Measurements from ENCODE around the gene NRM. TPM values are rescaled to one million over a fixed set of nuclear protein-coding genes. Genes with fewer than 3 reads are reported as not detected.
"Not testable (repeated sequence)": the region's sequence is repeated elsewhere in the genome, so short reads cannot be mapped to it uniquely, and the experiment has no call there.

Gene NRM
- total and polyA plus RNA-seq, 2 experiments from 2014 or later: 7.2 to 21.0 TPM

GRCh38 chr6:30672445-30673253 is 18.1 kb downstream of the NRM start, which contains the start of gene DHX16:
Gene DHX16, minus strand, starts transcription at chr6:30673006. Its CDS starts 165 bp downstream, at chr6:30672841.
- TF ChIP-seq, protein P1, sequence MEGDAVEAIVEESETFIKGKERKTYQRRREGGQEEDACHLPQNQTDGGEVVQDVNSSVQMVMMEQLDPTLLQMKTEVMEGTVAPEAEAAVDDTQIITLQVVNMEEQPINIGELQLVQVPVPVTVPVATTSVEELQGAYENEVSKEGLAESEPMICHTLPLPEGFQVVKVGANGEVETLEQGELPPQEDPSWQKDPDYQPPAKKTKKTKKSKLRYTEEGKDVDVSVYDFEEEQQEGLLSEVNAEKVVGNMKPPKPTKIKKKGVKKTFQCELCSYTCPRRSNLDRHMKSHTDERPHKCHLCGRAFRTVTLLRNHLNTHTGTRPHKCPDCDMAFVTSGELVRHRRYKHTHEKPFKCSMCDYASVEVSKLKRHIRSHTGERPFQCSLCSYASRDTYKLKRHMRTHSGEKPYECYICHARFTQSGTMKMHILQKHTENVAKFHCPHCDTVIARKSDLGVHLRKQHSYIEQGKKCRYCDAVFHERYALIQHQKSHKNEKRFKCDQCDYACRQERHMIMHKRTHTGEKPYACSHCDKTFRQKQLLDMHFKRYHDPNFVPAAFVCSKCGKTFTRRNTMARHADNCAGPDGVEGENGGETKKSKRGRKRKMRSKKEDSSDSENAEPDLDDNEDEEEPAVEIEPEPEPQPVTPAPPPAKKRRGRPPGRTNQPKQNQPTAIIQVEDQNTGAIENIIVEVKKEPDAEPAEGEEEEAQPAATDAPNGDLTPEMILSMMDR (IDR thresholded peaks at IDR 0.05; ENCODE audit: poor library complexity): peak; percentile 99
- TF ChIP-seq EZH2 (IDR thresholded peaks at IDR 0.05; ENCODE audit: borderline replicate concordance): no peak

GRCh38 chr6:30670760-30671527 is 19.8 kb downstream of the NRM start:
- TF ChIP-seq, protein P1 (IDR thresholded peaks at IDR 0.05; ENCODE audit: poor library complexity): peak; percentile 8
- TF ChIP-seq EZH2 (IDR thresholded peaks at IDR 0.05; ENCODE audit: borderline replicate concordance): no peak
- H2AFZ ChIP-seq: no peak overlapping the region
- 95% methylated on average over 27 of the region's 27 CpGs for WGBS (ENCODE audit: low lambda C conversion rate, missing lambda C conversion rate)
- DNase-seq (ENCODE audit: low spot score): no peak
- H3K4me3 ChIP-seq: no peak overlapping the region
- no peaks in the 10 kb centered on the region for H3K36me3 ChIP-seq (replicated peaks; ENCODE audit: insufficient read depth, low read depth)
- H3K9me2 ChIP-seq (replicated peaks; ENCODE audit: insufficient read depth): no peaks in the 10 kb centered on the region
- H3K4me1 ChIP-seq (ENCODE audit: insufficient read depth): peaks cover 8% of the 10 kb centered on the region
- no peaks in the 10 kb centered on the region for H3K9me3 ChIP-seq (ENCODE audit: low read depth)
- no peak overlapping the region for H3K27ac ChIP-seq
- H3K4me2 ChIP-seq: peak overlapping the region; percentile 90
- peaks cover 16% of the 10 kb centered on the region for H3K79me2 ChIP-seq
- no peaks in the 10 kb centered on the region for H4K20me1 ChIP-seq (ENCODE audit: insufficient read depth, poor library complexity, severe bottlenecking)
- no peaks in the 10 kb centered on the region for H3K27me3 ChIP-seq

More at GRCh38 chr6:30672445-30673253, 18.1 kb downstream of the NRM start, which contains the start of gene DHX16:
- no peaks in the 10 kb centered on the region for H3K9me2 ChIP-seq (replicated peaks; ENCODE audit: insufficient read depth)
- H3K4me1 ChIP-seq (ENCODE audit: insufficient read depth): peaks cover 8% of the 10 kb centered on the region
- H3K4me2 ChIP-seq: peak within 1 kb of the TSS; percentile 90
- H4K20me1 ChIP-seq (ENCODE audit: insufficient read depth, poor library complexity, severe bottlenecking): no peaks in the 10 kb centered on the region
- no peaks in the 10 kb centered on the region for H3K9me3 ChIP-seq (ENCODE audit: low read depth)
- WGBS (ENCODE audit: low lambda C conversion rate, missing lambda C conversion rate): under 1% methylated on average over 57 of the region's 57 CpGs
- H3K4me3 ChIP-seq: peak within 1 kb of the TSS; percentile 82
- H2AFZ ChIP-seq: peak within 1 kb of the TSS; percentile 65
- H3K27me3 ChIP-seq: no peaks in the 10 kb centered on the region
- peak; percentile 96 for DNase-seq (ENCODE audit: low spot score)
- H3K36me3 ChIP-seq (replicated peaks; ENCODE audit: insufficient read depth, low read depth): no peaks in the 10 kb centered on the region
- peaks cover 16% of the 10 kb centered on the region for H3K79me2 ChIP-seq
- peak within 1 kb of the TSS; percentile 75 for H3K27ac ChIP-seq

- not testable (repeated sequence) for H3K27me3 ChIP-seq; H3K9me2 ChIP-seq (replicated peaks; ENCODE audit: insufficient read depth); H2AFZ ChIP-seq; H3K4me1 ChIP-seq (ENCODE audit: insufficient read depth); DNase-seq (ENCODE audit: low spot score); H3K36me3 ChIP-seq (replicated peaks; ENCODE audit: insufficient read depth, low read depth); H3K79me2 ChIP-seq; H3K4me3 ChIP-seq; H4K20me1 ChIP-seq (ENCODE audit: insufficient read depth, poor library complexity, severe bottlenecking); H3K27ac ChIP-seq; H3K9me3 ChIP-seq (ENCODE audit: low read depth); H3K4me2 ChIP-seq
- WGBS (ENCODE audit: low lambda C conversion rate, missing lambda C conversion rate): 87% methylated on average over 2 of the region's 2 CpGs
These were observed 24.5 kb downstream of the NRM start for GRCh38 chr6:30666300-30666699.

- Histone ChIP-seq H2AFZ (no peak overlapping the region), H3K79me2 (no peaks in the 10 kb centered on the region), H3K9me3 (ENCODE audit: low read depth) (no peaks in the 10 kb centered on the region), H3K4me2 (no peak overlapping the region), H3K9me2 (replicated peaks; ENCODE audit: insufficient read depth) (no peaks in the 10 kb centered on the region), H3K36me3 (replicated peaks; ENCODE audit: insufficient read depth, low read depth) (no peaks in the 10 kb centered on the region), H3K27ac (no peak overlapping the region), H3K27me3 (no peaks in the 10 kb centered on the region), H3K4me3 (no peak overlapping the region), H4K20me1 (ENCODE audit: insufficient read depth, poor library complexity, severe bottlenecking) (no peaks in the 10 kb centered on the region), H3K4me1 (ENCODE audit: insufficient read depth) (no peaks in the 10 kb centered on the region)
- TF ChIP-seq EZH2phosphoT487 (IDR thresholded peaks at IDR 0.05; ENCODE audit: low read depth, severe bottlenecking, unreplicated experiment) (no peak), EZH2 (IDR thresholded peaks at IDR 0.05; ENCODE audit: borderline replicate concordance) (no peak)
- TF ChIP-seq, protein P1 (IDR thresholded peaks at IDR 0.05; ENCODE audit: poor library complexity): no peak
- WGBS (ENCODE audit: low lambda C conversion rate, missing lambda C conversion rate): 96% methylated on average over 34 of the region's 34 CpGs
- DNase-seq (ENCODE audit: low spot score): no peak
These were observed 25.6 kb downstream of the NRM start for GRCh38 chr6:30664994-30665767.

DNA sequence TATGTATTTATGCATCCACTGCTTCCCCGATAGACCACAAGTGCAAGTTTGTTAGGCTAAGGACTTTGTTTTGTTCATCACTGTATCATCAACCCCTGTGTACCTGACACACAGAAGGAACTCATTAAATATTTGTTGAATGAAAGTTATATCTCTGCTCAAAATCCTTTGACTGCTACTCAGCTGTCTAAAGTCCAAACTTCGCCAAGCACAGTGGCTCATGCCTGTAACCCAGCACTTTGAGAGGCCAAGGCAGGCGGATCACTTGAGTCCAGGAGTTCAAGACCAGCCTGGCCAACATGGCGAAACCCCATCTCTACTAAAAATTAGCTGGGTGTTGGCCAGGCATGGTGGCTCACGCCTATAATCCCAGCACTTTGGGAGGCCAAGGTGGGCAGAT is 32.9 kb downstream of the NRM start:
- H3K4me2 ChIP-seq; H3K79me2 ChIP-seq; H3K27ac ChIP-seq; H3K4me1 ChIP-seq (ENCODE audit: insufficient read depth); H3K27me3 ChIP-seq; DNase-seq (ENCODE audit: low spot score); H3K9me2 ChIP-seq (replicated peaks; ENCODE audit: insufficient read depth); H4K20me1 ChIP-seq (ENCODE audit: insufficient read depth, poor library complexity, severe bottlenecking); H3K9me3 ChIP-seq (ENCODE audit: low read depth); H2AFZ ChIP-seq; H3K4me3 ChIP-seq; H3K36me3 ChIP-seq (replicated peaks; ENCODE audit: insufficient read depth, low read depth): not testable (repeated sequence)
- WGBS (ENCODE audit: low lambda C conversion rate, missing lambda C conversion rate): 87% methylated on average over 5 of the region's 5 CpGs

All from hepatocyte (in vitro differentiated cells).